ENCODE data around the gene NRG2.

DNA sequence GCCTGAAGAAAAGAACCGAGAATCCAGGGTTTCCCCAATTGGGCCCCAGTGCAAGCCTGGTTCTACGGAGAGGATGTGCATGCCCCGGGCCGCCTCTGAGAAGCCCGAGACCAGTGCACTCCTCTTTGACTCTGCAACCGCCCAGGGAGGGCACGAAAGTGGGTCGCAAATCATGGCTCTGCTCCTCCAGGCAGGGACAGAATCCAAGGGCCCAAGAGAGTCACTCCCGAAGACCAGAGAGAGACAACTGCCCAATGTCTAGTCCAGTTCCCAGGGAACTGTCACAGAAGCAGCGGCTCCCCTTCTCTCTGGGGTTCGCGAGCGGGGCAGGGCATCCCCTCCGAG is 139.7 kb downstream of the NRG2 start:
- TF ChIP-seq CTCF (IDR thresholded peaks at IDR 0.05) (no peak), POLR2A (IDR thresholded peaks at IDR 0.05) (no peak)
